Measurements from ENCODE around the gene S100B. TPM values are rescaled to one million over a fixed set of nuclear protein-coding genes. Genes with fewer than 3 reads are reported as not detected.

The S100B gene
- total and polyA plus RNA-seq, 5 experiments from 2014 or later = 73.4 to 271 (median 92.4) TPM

DNA sequence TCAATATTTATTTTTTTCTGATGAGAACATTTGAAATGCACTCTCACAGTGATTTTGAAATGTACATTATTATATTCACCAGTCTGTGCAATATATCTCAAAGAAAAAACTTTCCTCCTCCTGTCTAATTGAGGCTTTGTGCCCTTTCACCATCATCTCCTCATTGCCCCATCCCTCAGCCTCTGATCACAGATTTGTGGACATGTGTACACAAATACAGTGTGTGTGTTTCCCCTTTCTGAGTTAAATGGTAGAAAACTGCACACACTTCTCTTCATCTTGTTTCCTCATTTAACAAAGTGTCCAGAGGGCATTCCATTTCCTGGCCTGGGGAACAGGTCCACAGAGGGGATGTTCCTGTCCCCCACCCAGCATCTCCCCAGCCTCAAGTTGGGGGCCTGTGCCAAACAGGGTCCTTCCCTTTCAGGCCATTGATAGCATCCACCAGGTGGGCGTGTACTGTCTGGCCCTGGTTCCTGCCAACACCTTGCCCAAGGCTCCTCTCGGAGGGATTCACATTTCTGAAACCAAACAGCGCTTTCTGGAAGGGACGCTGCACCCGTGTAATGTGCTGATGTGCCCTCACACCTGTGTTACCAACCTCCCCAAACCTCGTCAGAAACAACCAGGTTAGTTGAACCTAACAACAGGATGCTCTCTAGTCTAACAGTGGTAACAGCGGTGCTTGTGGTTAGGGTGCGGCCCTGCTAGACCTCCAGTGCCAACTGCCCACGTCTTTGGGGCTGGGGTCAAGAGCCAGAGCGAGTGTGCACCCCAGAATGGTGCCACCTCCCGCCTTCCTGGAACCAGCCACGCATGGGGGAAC lies 54.6 kb downstream of the S100B start:
- Mint-ChIP-seq H3K27me3 (no peaks in the 10 kb centered on the region), H3K4me1 (peaks cover 36 to 92% (median 71%) of the 10 kb centered on the region in 4 donors), H3K27ac (peak overlapping the region; percentile 97 to 100 (median 99)), H3K9me3 (peaks cover 0 to 15% (median 2%) of the 10 kb centered on the region in 9 donors), H3K4me3 (peak overlapping the region; percentile 70 to 90 (median 85)), H3K36me3 (peaks cover 7 to 53% (median 31%) of the 10 kb centered on the region in 3 donors)
- DNase-seq (peak; percentile 49 to 91 (median 84)), ATAC-seq (peak; percentile 71 to 81)
- POLR2A ChIA-PET = interaction anchor here (0.9 to 19.1 kb wide), 17 partner anchors 9 to 126 kb away, joined by 3 to 681 read pairs (median 13); partner anchors contain the start of genes DIP2A and PRMT2

GRCh38 chr21:46549650-46550049 lies 55.2 kb downstream of the S100B start:
- Mint-ChIP-seq H3K27me3 (no peaks in the 10 kb centered on the region), H3K4me3 (peak overlapping the region in 1 of 10 donors; percentile 87), H3K4me1 (peaks cover 38 to 91% (median 74%) of the 10 kb centered on the region in 4 donors), H3K9me3 (peaks cover 0 to 15% (median 2%) of the 10 kb centered on the region in 9 donors), H3K27ac (peak overlapping the region; percentile 91 to 100 (median 99)), H3K36me3 (peaks cover 7 to 58% (median 36%) of the 10 kb centered on the region in 3 donors)
- no peak for ATAC-seq
- DNase-seq = no peak
- POLR2A ChIA-PET = interaction anchor here (0.6 to 9.2 kb wide), 8 partner anchors 9 to 90 kb away, joined by 3 to 147 read pairs (median 6); no protein-coding TSS in a partner anchor

Other genes starting within 250 kb of the S100B start
- 100 to 1,000 TPM; 158 to 163 TPM for gene DIP2A, start 146.2 kb downstream of the S100B start, total RNA-seq
- 10 to 100 TPM; 26.8 to 33.6 (median 28.6) TPM for gene DIP2A, start 146.2 kb downstream of the S100B start, polyA plus RNA-seq
- 100 to 1,000 TPM; 369 to 376 TPM for gene PRMT2, start 30.6 kb upstream of the S100B start, total RNA-seq
- gene PRMT2, start 30.6 kb upstream of the S100B start, polyA plus RNA-seq = 100 to 1,000 TPM; 358 to 485 (median 396) TPM

Data from naive thymus-derived CD8-positive, alpha-beta T cell (primary cell).